Measurements from ENCODE around the gene SLC17A9.

The SLC17A9 gene

DNA sequence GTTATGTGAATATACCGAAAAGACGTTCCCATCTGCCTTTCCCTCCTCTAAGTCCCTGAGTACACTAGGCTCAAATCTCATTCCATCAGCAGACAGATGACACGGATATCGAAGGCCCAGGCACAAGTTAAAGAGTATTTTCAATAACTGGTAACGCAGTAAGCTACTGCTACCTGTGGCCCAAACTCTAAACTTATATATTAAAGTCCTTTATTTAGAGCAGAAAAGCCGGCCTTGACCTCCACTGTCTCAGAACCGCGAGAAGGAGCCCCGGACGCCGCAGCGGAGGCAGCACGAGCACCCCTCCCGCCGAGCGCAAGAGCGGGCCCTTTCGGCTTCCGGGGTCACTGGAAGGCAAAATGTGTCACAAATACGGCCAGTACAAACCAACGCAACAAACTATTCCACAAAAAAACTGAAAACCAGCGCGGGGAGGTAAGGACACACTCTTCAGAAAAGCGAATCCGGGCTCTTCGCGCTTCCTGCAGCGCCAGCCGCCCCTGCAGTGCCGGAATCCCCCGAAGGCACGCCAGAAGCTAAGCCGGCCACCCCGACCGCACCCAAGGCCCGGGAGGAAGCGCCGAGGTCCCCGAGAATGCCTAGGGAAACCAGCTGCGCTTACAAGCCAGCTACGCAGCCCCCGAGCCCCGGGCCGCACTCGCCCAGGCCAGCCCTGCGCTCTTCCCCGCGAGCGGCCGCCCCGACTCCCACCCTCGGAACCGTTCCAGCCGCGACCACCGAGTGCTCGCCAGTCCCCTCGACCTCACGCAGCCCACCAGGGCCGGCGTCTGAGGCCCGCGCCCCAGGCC, 26.9 kb upstream of the SLC17A9 start:
- DNase-seq (ENCODE audit: low read depth): peak; percentile 25
- TF ChIP-seq, protein P1, sequence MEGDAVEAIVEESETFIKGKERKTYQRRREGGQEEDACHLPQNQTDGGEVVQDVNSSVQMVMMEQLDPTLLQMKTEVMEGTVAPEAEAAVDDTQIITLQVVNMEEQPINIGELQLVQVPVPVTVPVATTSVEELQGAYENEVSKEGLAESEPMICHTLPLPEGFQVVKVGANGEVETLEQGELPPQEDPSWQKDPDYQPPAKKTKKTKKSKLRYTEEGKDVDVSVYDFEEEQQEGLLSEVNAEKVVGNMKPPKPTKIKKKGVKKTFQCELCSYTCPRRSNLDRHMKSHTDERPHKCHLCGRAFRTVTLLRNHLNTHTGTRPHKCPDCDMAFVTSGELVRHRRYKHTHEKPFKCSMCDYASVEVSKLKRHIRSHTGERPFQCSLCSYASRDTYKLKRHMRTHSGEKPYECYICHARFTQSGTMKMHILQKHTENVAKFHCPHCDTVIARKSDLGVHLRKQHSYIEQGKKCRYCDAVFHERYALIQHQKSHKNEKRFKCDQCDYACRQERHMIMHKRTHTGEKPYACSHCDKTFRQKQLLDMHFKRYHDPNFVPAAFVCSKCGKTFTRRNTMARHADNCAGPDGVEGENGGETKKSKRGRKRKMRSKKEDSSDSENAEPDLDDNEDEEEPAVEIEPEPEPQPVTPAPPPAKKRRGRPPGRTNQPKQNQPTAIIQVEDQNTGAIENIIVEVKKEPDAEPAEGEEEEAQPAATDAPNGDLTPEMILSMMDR (IDR thresholded peaks at IDR 0.05; ENCODE audit: insufficient read depth, low read depth, low read length, missing control alignments): no peak
- H3K4me3 ChIP-seq (ENCODE audit: low read length): peak overlapping the region; percentile 93

- H3K4me3 ChIP-seq (ENCODE audit: low read length): peak within 1 kb of the TSS; percentile 93
- TF ChIP-seq, protein P1 (IDR thresholded peaks at IDR 0.05; ENCODE audit: insufficient read depth, low read depth, low read length, missing control alignments): peak; percentile 13
- DNase-seq (ENCODE audit: low read depth): peak; percentile 92
These were observed 26.0 kb upstream of the SLC17A9 start, which contains the start of gene DIDO1 for GRCh38 chr20:62926229-62927127. Gene DIDO1, minus strand, starts transcription at chr20:62926505.

DNA sequence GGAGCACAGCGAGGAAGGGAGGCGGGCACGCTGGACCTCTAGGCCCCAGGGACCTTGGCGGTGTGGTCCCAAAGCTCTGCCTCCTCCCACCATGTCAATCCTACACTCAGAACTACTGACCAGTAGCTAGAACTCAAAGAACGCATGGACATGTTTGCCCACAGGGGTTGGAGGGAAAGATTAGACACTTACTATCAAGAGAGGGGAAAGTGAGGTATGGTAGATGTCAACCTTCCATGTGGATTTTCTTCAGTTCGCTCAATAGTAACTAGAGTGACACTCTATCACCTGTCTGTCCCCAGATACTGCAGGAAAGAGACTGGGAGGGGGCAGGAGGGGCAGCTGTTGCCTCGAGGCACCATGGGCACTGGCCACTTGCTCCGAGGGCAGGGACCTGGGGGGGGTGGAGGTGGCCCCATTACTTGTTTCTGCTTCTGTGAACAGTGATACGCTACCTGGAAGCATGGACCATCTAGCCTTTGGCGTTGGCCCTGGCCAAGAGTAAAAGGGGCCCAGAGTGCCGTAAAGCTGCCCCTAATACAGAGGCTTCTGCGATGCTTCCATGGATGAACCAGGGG, 25.3 kb upstream of the SLC17A9 start:
- H3K4me3 ChIP-seq (ENCODE audit: low read length): peak overlapping the region; percentile 93
- DNase-seq (ENCODE audit: low read depth): no peak
- TF ChIP-seq, protein P1 (IDR thresholded peaks at IDR 0.05; ENCODE audit: insufficient read depth, low read depth, low read length, missing control alignments): no peak

DNA sequence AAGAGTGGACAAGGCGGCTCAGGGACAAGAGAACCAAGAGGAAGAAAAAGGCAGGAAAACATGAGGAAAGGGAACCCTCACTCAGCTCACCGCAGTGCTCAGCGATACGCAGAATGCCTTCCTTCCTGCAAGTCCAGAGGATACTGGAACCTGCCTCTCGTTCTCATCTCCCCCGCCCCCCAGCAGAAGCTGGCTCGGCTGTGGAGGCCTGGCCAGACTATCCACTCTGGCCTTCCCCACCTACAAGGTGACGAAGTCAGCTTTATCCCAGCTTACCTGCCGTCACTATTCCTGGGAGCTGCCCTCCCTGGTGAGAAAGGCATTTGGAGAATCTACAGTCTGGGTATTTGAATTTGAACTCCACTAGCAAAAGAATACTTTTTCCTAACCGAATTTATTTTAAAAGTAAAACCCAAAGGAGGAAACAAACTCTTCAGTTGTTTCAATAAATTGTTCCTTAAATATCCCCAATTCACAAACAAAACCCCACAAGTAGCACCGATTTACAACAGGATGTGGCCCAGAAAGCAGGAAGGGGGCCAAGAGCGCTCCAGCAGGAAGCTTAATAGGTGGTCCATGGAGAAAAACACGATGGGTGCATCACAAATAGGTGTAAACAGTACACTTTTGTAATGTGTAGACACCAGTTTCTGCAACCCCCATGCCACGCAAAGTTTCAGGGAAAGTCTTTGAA, 24.1 kb upstream of the SLC17A9 start:
- peak overlapping the region; percentile 44 for H3K4me3 ChIP-seq (ENCODE audit: low read length)
- TF ChIP-seq, protein P1 (IDR thresholded peaks at IDR 0.05; ENCODE audit: insufficient read depth, low read depth, low read length, missing control alignments): no peak
- no peak for DNase-seq (ENCODE audit: low read depth)

GRCh38 chr20:62929051-62929538, 23.4 kb upstream of the SLC17A9 start:
- DNase-seq (ENCODE audit: low read depth): peak; percentile 59
- peak overlapping the region; percentile 44 for H3K4me3 ChIP-seq (ENCODE audit: low read length)
- TF ChIP-seq, protein P1 (IDR thresholded peaks at IDR 0.05; ENCODE audit: insufficient read depth, low read depth, low read length, missing control alignments): no peak

DNA sequence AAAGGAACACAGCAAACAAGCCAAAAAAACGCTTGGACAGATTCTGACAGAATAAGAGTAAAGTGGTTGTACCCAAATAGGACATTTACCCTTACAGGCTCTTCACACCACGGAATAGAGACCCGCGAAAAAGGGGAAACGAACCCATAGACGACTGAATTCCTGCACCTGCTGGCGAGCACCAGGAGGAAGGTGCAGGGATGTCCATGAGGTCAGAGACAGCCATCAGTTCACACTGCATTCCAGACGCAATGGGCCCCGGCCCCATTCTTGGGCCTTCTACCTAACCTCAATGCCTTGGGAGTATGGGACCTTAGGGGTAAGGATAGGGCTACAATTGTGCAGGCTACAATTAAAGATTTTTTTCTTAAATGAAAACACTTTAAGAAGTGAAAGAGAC, 21.0 kb upstream of the SLC17A9 start:
- TF ChIP-seq, protein P1 (IDR thresholded peaks at IDR 0.05; ENCODE audit: insufficient read depth, low read depth, low read length, missing control alignments): no peak
- DNase-seq (ENCODE audit: low read depth): no peak

More for the DNA sequence above, 21.0 kb upstream of the SLC17A9 start:
- no peak overlapping the region for H3K4me3 ChIP-seq (ENCODE audit: low read length)
